Hepatocyte (in vitro differentiated cells): ENCODE results near the gene MANSC4. TPM values are rescaled to one million over a fixed set of nuclear protein-coding genes. Genes with fewer than 3 reads are reported as not detected.

Experiments
- DNase-seq: peaks from one replicate; pipeline ENCODE4 v3.0.0-alpha.2; 2016; ENCODE audit warnings: low spot score
- H2AFZ ChIP-seq: fragments of 200-600 bp; sonication (generic); 2 replicates; pipeline ENCODE4 v1.6.0; 2016; ENCODE audit warnings: antibody characterized with exemption, mild to moderate bottlenecking
- H3K27ac ChIP-seq: fragments of 200-600 bp; sonication (generic); 2 replicates; pipeline ENCODE4 v1.5.1; 2016; ENCODE audit warnings: mild to moderate bottlenecking
- H3K27me3 ChIP-seq: fragments of 200-600 bp; sonication (generic); 2 replicates; pipeline ENCODE4 v1.6.1; 2016
- H3K36me3 ChIP-seq: fragments of 200-600 bp; sonication (generic); replicated peaks from 2 replicates; pipeline ENCODE4 v1.5.1; 2016; ENCODE audit warnings: low read depth; ENCODE audit not compliant: insufficient read depth
- H3K4me1 ChIP-seq: fragments of 200-600 bp; sonication (generic); 2 replicates; pipeline ENCODE4 v1.5.1; 2016; ENCODE audit warnings: mild to moderate bottlenecking, moderate library complexity; ENCODE audit not compliant: insufficient read depth
- H3K4me2 ChIP-seq: fragments of 200-600 bp; sonication (generic); 2 replicates; pipeline ENCODE4 v1.6.0; 2016
- H3K4me3 ChIP-seq: fragments of 200-600 bp; sonication (generic); 2 replicates; pipeline ENCODE4 v1.5.1; 2016; ENCODE audit warnings: mild to moderate bottlenecking
- H3K79me2 ChIP-seq: fragments of 200-600 bp; sonication (generic); 2 replicates; pipeline ENCODE4 v1.6.0; 2017; ENCODE audit warnings: mild to moderate bottlenecking
- H3K9me2 ChIP-seq: fragments of 200-600 bp; sonication (generic); replicated peaks from 2 replicates; pipeline ENCODE4 v1.6.0; 2017; ENCODE audit warnings: mild to moderate bottlenecking; ENCODE audit not compliant: insufficient read depth
- H3K9me3 ChIP-seq: fragments of 200-600 bp; sonication (generic); 2 replicates; pipeline ENCODE4 v1.5.1; 2016; ENCODE audit warnings: low read depth, mild to moderate bottlenecking
- H4K20me1 ChIP-seq: fragments of 200-600 bp; sonication (generic); 2 replicates; pipeline ENCODE4 v1.6.0; 2016; ENCODE audit warnings: mild to moderate bottlenecking; ENCODE audit not compliant: insufficient read depth, poor library complexity, severe bottlenecking
- CTCF ChIP-seq: fragments of 200-600 bp; sonication (generic); IDR thresholded peaks from 2 replicates; pipeline ENCODE4 v1.5.1; 2016; ENCODE audit warnings: antibody characterized with exemption, mild to moderate bottlenecking; ENCODE audit not compliant: poor library complexity
- EZH2 ChIP-seq: fragments of 200-600 bp; sonication (generic); IDR thresholded peaks from 2 replicates; pipeline ENCODE4 v1.6.1; 2016; ENCODE audit warnings: antibody characterized with exemption, mild to moderate bottlenecking, borderline replicate concordance
- EZH2phosphoT487 ChIP-seq: fragments of 200-600 bp; sonication (generic); IDR thresholded peaks from one replicate; pipeline ENCODE4 v1.6.1; 2018; ENCODE audit warnings: antibody characterized with exemption, mild to moderate bottlenecking, low read depth, moderate library complexity; ENCODE audit not compliant: unreplicated experiment, severe bottlenecking
- WGBS: methylation state at CpG from one replicate; pipeline ENCODE4 v1.1.6; 2016; ENCODE audit warnings: low lambda C conversion rate; ENCODE audit errors: missing lambda C conversion rate; 5-methylcytosine and 5-hydroxymethylcytosine counted together
- polyA plus RNA-seq: library from polyadenylated mRNA; unstranded; fragments of >200 nt; fragmentation: Nextera tagmentation; extraction: Ambion mirVana; gene quantifications from 2 replicates; pipeline ENCODE4 v1.2.1, GENCODE V29; 2016
- total RNA-seq: library from RNA; depleted of rRNA; stranded (reverse); fragments of >200 nt; gene quantifications from 2 replicates; pipeline ENCODE4 v1.2.3, GENCODE V29; 2014

Gene MANSC4
- total and polyA plus RNA-seq, 2 experiments from 2014 or later: 0.63 TPM; not detected in 1

GRCh38 chr12:27785882-27786570 lies 6.0 kb upstream of the MANSC4 start:
- H4K20me1 ChIP-seq: peaks cover 3% of the 10 kb centered on the region
- WGBS: 92% methylated on average over 3 of the region's 3 CpGs

GRCh38 chr12:27782481-27782880 lies 2.4 kb upstream of the MANSC4 start:
- no peaks in the 10 kb centered on the region for H3K27me3 ChIP-seq
- DNase-seq: no peak
- H3K4me1 ChIP-seq: peaks cover 16% of the 10 kb centered on the region
- H3K79me2 ChIP-seq: peaks cover 67% of the 10 kb centered on the region
- 89% methylated on average over 1 of the region's 1 CpG for WGBS
- no peaks in the 10 kb centered on the region for H3K36me3 ChIP-seq
- TF ChIP-seq EZH2 (no peak), EZH2phosphoT487 (no peak), CTCF (no peak)
- H3K4me3 ChIP-seq: no peak overlapping the region
- H3K9me3 ChIP-seq: no peaks in the 10 kb centered on the region
- H2AFZ ChIP-seq: no peak overlapping the region
- H3K4me2 ChIP-seq: peak overlapping the region; percentile 99
- no peak overlapping the region for H3K27ac ChIP-seq
- H4K20me1 ChIP-seq: peaks cover 3% of the 10 kb centered on the region
- H3K9me2 ChIP-seq: no peaks in the 10 kb centered on the region

More at GRCh38 chr12:27785882-27786570, 6.0 kb upstream of the MANSC4 start:
- no peaks in the 10 kb centered on the region for H3K27me3 ChIP-seq
- peaks cover 92% of the 10 kb centered on the region for H3K79me2 ChIP-seq
- no peak overlapping the region for H2AFZ ChIP-seq
- no peak for DNase-seq
- no peak overlapping the region for H3K4me3 ChIP-seq
- no peak overlapping the region for H3K27ac ChIP-seq
- peaks cover 12% of the 10 kb centered on the region for H3K4me1 ChIP-seq
- no peaks in the 10 kb centered on the region for H3K9me2 ChIP-seq
- no peaks in the 10 kb centered on the region for H3K9me3 ChIP-seq
- H3K36me3 ChIP-seq: no peaks in the 10 kb centered on the region
- no peak for TF ChIP-seq EZH2phosphoT487
- TF ChIP-seq CTCF: no peak
- TF ChIP-seq EZH2: no peak
- H3K4me2 ChIP-seq: no peak overlapping the region

GRCh38 chr12:27781680-27782079 lies 1.6 kb upstream of the MANSC4 start:
- H3K27ac ChIP-seq: peak overlapping the region; percentile 99
- TF ChIP-seq EZH2phosphoT487 (no peak), EZH2 (no peak), CTCF (no peak)
- H3K9me3 ChIP-seq: no peaks in the 10 kb centered on the region
- no peaks in the 10 kb centered on the region for H3K27me3 ChIP-seq
- peak overlapping the region; percentile 99 for H3K4me2 ChIP-seq
- no peaks in the 10 kb centered on the region for H3K9me2 ChIP-seq
- peaks cover 60% of the 10 kb centered on the region for H3K79me2 ChIP-seq
- H3K4me1 ChIP-seq: peaks cover 16% of the 10 kb centered on the region
- H4K20me1 ChIP-seq: peaks cover 3% of the 10 kb centered on the region
- H3K36me3 ChIP-seq: no peaks in the 10 kb centered on the region
- H3K4me3 ChIP-seq: no peak overlapping the region
- DNase-seq: no peak
- no peak overlapping the region for H2AFZ ChIP-seq
- WGBS: 74% methylated on average over 5 of the region's 5 CpGs
